Ishikawa (cell line): Measurements from ENCODE around the gene TDO2.

ENCODE experiments used
- CEBPB ChIP-seq: IDR thresholded peaks from 2 replicates; pipeline ENCODE4 v1.6.1; 2012
- CREB1 ChIP-seq: IDR thresholded peaks from 2 replicates; pipeline ENCODE4 v1.6.1; 2012; ENCODE audit warnings: low read depth
- EGR1 ChIP-seq: IDR thresholded peaks from 2 replicates; pipeline ENCODE4 v1.6.1; 2012
- EP300 ChIP-seq: IDR thresholded peaks from 2 replicates; pipeline ENCODE4 v1.6.1; 2012; ENCODE audit warnings: borderline replicate concordance
- FOXM1 ChIP-seq: IDR thresholded peaks from 2 replicates; pipeline ENCODE4 v1.6.1; 2012; ENCODE audit warnings: low read depth, borderline replicate concordance
- MAX ChIP-seq: IDR thresholded peaks from 2 replicates; pipeline ENCODE4 v1.6.1; 2012
- NFIC ChIP-seq: IDR thresholded peaks from 2 replicates; pipeline ENCODE4 v1.6.1; 2012
- RAD21 ChIP-seq: IDR thresholded peaks from 2 replicates; pipeline ENCODE4 v1.6.1; 2012; ENCODE audit warnings: low read depth
- REST ChIP-seq: IDR thresholded peaks from 2 replicates; pipeline ENCODE4 v1.6.1; 2012; ENCODE audit warnings: low read depth, mild to moderate bottlenecking
- TAF1 ChIP-seq: IDR thresholded peaks from 2 replicates; pipeline ENCODE4 v1.6.1; 2012; ENCODE audit warnings: low read depth, mild to moderate bottlenecking
- TCF12 ChIP-seq: IDR thresholded peaks from 2 replicates; pipeline ENCODE4 v1.6.1; 2012; ENCODE audit warnings: low read depth
- TEAD4 ChIP-seq: IDR thresholded peaks from 2 replicates; pipeline ENCODE4 v1.6.1; 2012
- USF1 ChIP-seq: IDR thresholded peaks from 2 replicates; pipeline ENCODE4 v1.6.1; 2012
- YY1 ChIP-seq: IDR thresholded peaks from 2 replicates; pipeline ENCODE4 v1.6.1; 2012; ENCODE audit warnings: low read depth
- ZBTB7A ChIP-seq: IDR thresholded peaks from 2 replicates; pipeline ENCODE4 v1.6.1; 2012; ENCODE audit warnings: low read depth

Gene TDO2

GRCh38 chr4:155954118-155954685 lies 50.7 kb downstream of the TDO2 start:
- TF ChIP-seq EGR1 (no peak), CEBPB (no peak), REST (no peak), TEAD4 (no peak), ZBTB7A (no peak), TCF12 (no peak), RAD21 (no peak), MAX (no peak), TAF1 (no peak), YY1 (no peak), EP300 (no peak), NFIC (no peak), CREB1 (no peak), USF1 (no peak), FOXM1 (no peak)

GRCh38 chr4:155954939-155955338 lies 51.4 kb downstream of the TDO2 start:
- TF ChIP-seq ZBTB7A, result no peak
- TF ChIP-seq YY1, result no peak
- TF ChIP-seq EGR1, result no peak
- TF ChIP-seq EP300, result no peak
- no peak for TF ChIP-seq TCF12
- TF ChIP-seq MAX, result no peak
- TF ChIP-seq CEBPB, result no peak
- no peak for TF ChIP-seq USF1
- no peak for TF ChIP-seq CREB1
- TF ChIP-seq TAF1, result no peak
- TF ChIP-seq FOXM1, result no peak
- TF ChIP-seq REST, result no peak

GRCh38 chr4:155956461-155956860 lies 53.0 kb downstream of the TDO2 start:
- TF ChIP-seq NFIC, result no peak
- no peak for TF ChIP-seq CREB1
- TF ChIP-seq TAF1, result no peak
- no peak for TF ChIP-seq REST
- TF ChIP-seq CEBPB, result no peak
- no peak for TF ChIP-seq EP300
- no peak for TF ChIP-seq TCF12

- no peak for TF ChIP-seq CEBPB
- no peak for TF ChIP-seq REST
- TF ChIP-seq TEAD4, result no peak
- no peak for TF ChIP-seq EP300
- no peak for TF ChIP-seq RAD21
- TF ChIP-seq CREB1, result no peak
- no peak for TF ChIP-seq ZBTB7A
- TF ChIP-seq TAF1, result no peak
- TF ChIP-seq USF1, result no peak
- no peak for TF ChIP-seq MAX
- no peak for TF ChIP-seq YY1
- TF ChIP-seq TCF12, result no peak
- TF ChIP-seq FOXM1, result no peak
- TF ChIP-seq NFIC, result no peak
- no peak for TF ChIP-seq EGR1
Measured at GRCh38 chr4:155959417-155959816, 55.9 kb downstream of the TDO2 start.
